K562 (cell line): ENCODE results near the gene COLQ. TPM values are rescaled to one million over a fixed set of nuclear protein-coding genes. Genes with fewer than 3 reads are reported as not detected.

ENCODE experiments used
- ATAC-seq: fragments of 200-7000 bp; cut with Tn5 transposase; 3 replicates; pipeline ENCODE4 v1.9.1; 2020; ENCODE audit warnings: moderate library complexity
- BruUV-seq: library from RNA; stranded (reverse); fragments of 400-500 nt; replicated peaks from 2 replicates; lab custom pipeline; 2021; lab: Mats Ljungman, UMichigan
- CTCF ChIA-PET: fragments of 300-600 bp; formaldehyde crosslinking; extraction: SDS; loops from one replicate; lab custom pipeline; 2021; ENCODE audit warnings: low intra/inter-chr PET ratio; lab: Yijun Ruan, JAX
- POLR2A ChIA-PET: fragments of 300-600, 350-650 bp; sonication (Branson Sonifier 250); formaldehyde crosslinking; extraction: SDS; loops from one replicate; lab custom pipeline; 2021; ENCODE audit warnings: antibody characterized with exemption, inconsistent platforms; lab: Yijun Ruan, JAX
- DNase-seq, 4 experiments: peaks; one replicate each; pipeline versions ENCODE4 v3.0.0 to v3.0.0-alpha.2; 2011 to 2018; ENCODE audit warnings: low spot score in 3 of 4, mixed read lengths in 3 of 4; ENCODE audit errors: extremely low read depth in 1 of 4
- FAIRE-seq: peaks from 2 replicates; lab custom pipeline; 2011; peaks lifted over from hg19 to GRCh38; lab: Jason Lieb, UNC
- H2AFZ ChIP-seq: 2 replicates; pipeline ENCODE4 v1.6.0; 2011; ENCODE audit warnings: low read depth, low read length, control low read depth, inconsistent platforms
- H3K27ac ChIP-seq: fragments of 200-600 bp; 3 replicates; pipeline ENCODE4 v1.8.0; 2011; ENCODE audit warnings: low read depth, mild to moderate bottlenecking, control low read depth, inconsistent platforms, low read length, moderate library complexity, mixed read lengths; ENCODE audit errors: extremely low read depth
- H3K27me3 ChIP-seq, 2 experiments: fragments of 300-600 bp in 1 of 2; 2 replicates in 1 of 2; 3 replicates in 1 of 2; pipeline versions ENCODE4 v1.6.0 to v1.8.0; 2011; ENCODE audit warnings: inconsistent platforms in 2 of 2, low read length in 2 of 2, mild to moderate bottlenecking in 1 of 2, mixed read lengths in 1 of 2, moderate library complexity in 1 of 2; ENCODE audit not compliant: control insufficient read depth in 2 of 2, insufficient read depth in 2 of 2
- H3K36me3 ChIP-seq: fragments of 300-600 bp; 3 replicates; pipeline ENCODE4 v1.8.0; 2011; ENCODE audit warnings: mild to moderate bottlenecking, low read length, inconsistent platforms; ENCODE audit not compliant: control insufficient read depth, insufficient read depth
- H3K4me1 ChIP-seq, 2 experiments: fragments of 200-600 bp in 1 of 2; replicated peaks in 1 of 2; 2 replicates in 1 of 2; 3 replicates in 1 of 2; pipeline versions ENCODE4 v1.5.1 to v1.8.0; 2011; ENCODE audit warnings: inconsistent platforms in 2 of 2, low read length in 2 of 2, mild to moderate bottlenecking in 1 of 2, mixed read lengths in 1 of 2, moderate library complexity in 1 of 2; ENCODE audit not compliant: control insufficient read depth in 2 of 2, insufficient read depth in 2 of 2
- H3K4me2 ChIP-seq: 2 replicates; pipeline ENCODE4 v1.6.1; 2011; ENCODE audit warnings: low read length, control low read depth, inconsistent platforms, mixed read lengths; ENCODE audit not compliant: insufficient read depth
- H3K4me3 ChIP-seq: fragments of 200-600 bp; sonication (generic), shearing (Covaris generic); 2 replicates; pipeline ENCODE4 v1.5.1; 2016; ENCODE audit warnings: control low read depth, inconsistent platforms
- H3K79me2 ChIP-seq: fragments of 200-600 bp; 3 replicates; pipeline ENCODE4 v1.8.0; 2011; ENCODE audit warnings: low read length, inconsistent platforms; ENCODE audit not compliant: control insufficient read depth, insufficient read depth
- H3K9ac ChIP-seq, 2 experiments: 2 replicates each; pipeline versions ENCODE4 v1.6.0 to v1.6.1; 2011; ENCODE audit warnings: low read depth in 2 of 2, low read length in 2 of 2, control low read depth in 1 of 2, inconsistent platforms in 1 of 2, mild to moderate bottlenecking in 1 of 2, mixed read lengths in 1 of 2; ENCODE audit not compliant: insufficient read depth in 1 of 2
- H3K9me1 ChIP-seq: one replicate; pipeline ENCODE4 v1.6.0; 2011; ENCODE audit warnings: inconsistent platforms, mild to moderate bottlenecking, low read length, moderate library complexity; ENCODE audit not compliant: control insufficient read depth, insufficient read depth
- H3K9me3 ChIP-seq: replicated peaks from 2 replicates; pipeline ENCODE4 v1.5.1; 2011; ENCODE audit warnings: low read depth, low read length, inconsistent platforms; ENCODE audit not compliant: control insufficient read depth, insufficient read depth
- H4K20me1 ChIP-seq: replicated peaks from 2 replicates; pipeline ENCODE4 v1.6.1; 2011; ENCODE audit warnings: low read length, inconsistent platforms, mixed read lengths; ENCODE audit not compliant: control insufficient read depth, insufficient read depth
- CREB3 ChIP-seq: fragments of 450-650 bp; conservative IDR thresholded peaks from 2 replicates; pipeline ENCODE4 v1.6.1; 2016; ENCODE audit warnings: missing genetic modification characterization, low read depth, mild to moderate bottlenecking, missing compliant biosample characterization, moderate library complexity
- CREM ChIP-seq: IDR thresholded peaks from 2 replicates; pipeline ENCODE4 v1.6.1; 2014; ENCODE audit warnings: antibody characterized with exemption, low read depth
- EGR1 ChIP-seq: fragments of 450-650 bp; conservative IDR thresholded peaks from 2 replicates; pipeline ENCODE4 v1.6.1; 2017; ENCODE audit warnings: mild to moderate bottlenecking
- KAT8 ChIP-seq: fragments of 450-650 bp; IDR thresholded peaks from 2 replicates; pipeline ENCODE4 v1.6.1; 2016; ENCODE audit warnings: low read depth, mild to moderate bottlenecking
- MYBL2 ChIP-seq, 2 experiments: fragments of 450-650 bp in 1 of 2; sonication (generic) in 1 of 2; formaldehyde crosslinking in 1 of 2; IDR thresholded peaks; 2 replicates each; pipeline versions ENCODE4 v1.6.1 to v1.8.1; 2017 to 2022; ENCODE audit warnings: borderline replicate concordance in 1 of 2, inconsistent platforms in 1 of 2, low read depth in 1 of 2, mild to moderate bottlenecking in 1 of 2, missing genetic modification reagents in 1 of 2, moderate library complexity in 1 of 2
- NFXL1 ChIP-seq: fragments of 450-650 bp; formaldehyde crosslinking; IDR thresholded peaks from 2 replicates; pipeline ENCODE4 v1.4.0; 2021; ENCODE audit warnings: mild to moderate bottlenecking
- NR1H2 ChIP-seq: sonication (generic); formaldehyde crosslinking; IDR thresholded peaks from 2 replicates; pipeline ENCODE4 v1.4.0; 2020; ENCODE audit warnings: mild to moderate bottlenecking, missing genetic modification reagents
- PCBP2 ChIP-seq: fragments of 200-400 bp; formaldehyde crosslinking; IDR thresholded peaks from 2 replicates; pipeline ENCODE4 v1.6.1; 2018; ENCODE audit warnings: low read length, low read depth, mild to moderate bottlenecking, moderate library complexity; ENCODE audit not compliant: poor library complexity, severe bottlenecking
- RAD21 ChIP-seq, 2 experiments: fragments of 250-450 bp in 1 of 2; fragments of 450-650 bp in 1 of 2; sonication (Bioruptor Pico) in 1 of 2; formaldehyde crosslinking in 1 of 2; IDR thresholded peaks in 1 of 2; conservative IDR thresholded peaks in 1 of 2; 2 replicates each; pipeline versions ENCODE4 v1.4.0 to v1.8.0; 2020 to 2022; ENCODE audit warnings: mild to moderate bottlenecking in 2 of 2, moderate library complexity in 1 of 2
- ZZZ3 ChIP-seq: fragments of 450-650 bp; IDR thresholded peaks from 2 replicates; pipeline ENCODE4 v1.6.1; 2016; ENCODE audit warnings: antibody characterized with exemption, mild to moderate bottlenecking, moderate library complexity
- WGBS: fragments of 100-300 bp; shearing (Covaris generic); methylation state at CpG from one replicate; pipeline ENCODE4 v1.1.6; 2016; ENCODE audit warnings: low coverage, mixed read lengths; ENCODE audit not compliant: insufficient coverage; ENCODE audit errors: missing lambda C conversion rate; 5-methylcytosine and 5-hydroxymethylcytosine counted together
- in situ Hi-C: fragments of 300-500 bp; cut with MboI; formaldehyde crosslinking; loops from 4 replicates; pipeline ENCODE4 v1.15.0; 2018; ENCODE audit warnings: inconsistent platforms, mixed read lengths
- intact Hi-C: fragments of 100-400 bp; cut with micrococcal nuclease; formaldehyde crosslinking; loops from 2 replicates; pipeline ENCODE4 v1.14.2; 2022
- polyA plus RNA-seq, 8 experiments: library from polyadenylated mRNA; depleted of rRNA in 4 of 8; stranded (reverse) in 5 of 8; unstranded in 3 of 8; fragments of >200 nt; fragmentation: Nextera tagmentation in 2 of 8; fragmentation: Illumina TruSeq in 1 of 8; extraction: Ambion mirVana in 2 of 8; extraction: Trizol in 1 of 8; gene quantifications; 2 replicates each; pipeline versions ENCODE4 v1.2.1 to v1.2.3, GENCODE V29; 2011 to 2014; ENCODE audit warnings: inconsistent platforms in 1 of 8, missing spikeins in 1 of 8
- total RNA-seq, 7 experiments: library from RNA; depleted of rRNA in 6 of 7; stranded (reverse); fragments of >200 nt in 6 of 7; fragmentation: Illumina TruSeq in 2 of 7; extraction: Trizol in 2 of 7; gene quantifications; 2 replicates each; pipeline versions ENCODE4 v1.2.1 to v1.2.3, GENCODE V29; 2011 to 2021; ENCODE audit warnings: low replicate concordance in 1 of 7
- TF ChIP-seq, protein P1 (sequence below), 2 experiments: fragments of 450-650 bp in 1 of 2; sonication (generic) in 1 of 2; formaldehyde crosslinking in 1 of 2; IDR thresholded peaks; 2 replicates each; pipeline versions ENCODE4 v1.7.1 to v1.9.0; 2016 to 2022; ENCODE audit warnings: inconsistent platforms in 1 of 2, mild to moderate bottlenecking in 1 of 2, missing genetic modification reagents in 1 of 2

Gene COLQ
- total and polyA plus RNA-seq, 9 of the 15 experiments (the other 6 are each of a cell fraction or from before 2014, with no cell fraction given), result 0.04 to 0.36 (median 0.27) TPM; not detected in 4

DNA sequence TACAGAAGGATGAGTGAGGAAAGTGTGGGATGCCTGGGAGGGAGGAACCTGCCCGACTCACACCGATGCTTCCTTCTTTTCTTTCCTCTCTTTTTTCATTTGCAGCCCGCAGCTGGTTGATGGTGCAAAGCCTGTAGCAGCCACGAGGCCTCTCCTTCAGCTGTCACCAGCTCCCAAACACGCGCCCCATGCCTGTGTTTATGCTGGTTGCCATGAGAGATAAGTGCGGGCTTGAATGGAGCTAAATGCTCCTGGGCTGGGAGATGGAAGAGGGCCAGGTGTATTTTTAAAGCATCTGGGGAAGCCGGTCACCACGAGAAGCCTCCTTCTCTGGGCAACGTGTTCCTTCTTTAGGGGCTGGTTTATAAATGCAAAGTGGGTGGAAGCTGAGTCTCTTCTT is 9.3 kb downstream of the COLQ start (continued):
- TF ChIP-seq CREB3 (tag) (no peak), RAD21 (CRISPR knock-in tag; conservative IDR thresholded peaks at IDR 0.05 in 1 of 2, IDR thresholded peaks at IDR 0.05 in 1 of 2) (no peak), PCBP2 (no peak), NFXL1 (no peak), CREM (no peak), ZZZ3 (no peak), NR1H2 (CRISPR knock-in tag) (no peak)

- no peaks in the 10 kb centered on the region for H4K20me1 ChIP-seq
- ChIA-PET CTCF (no interaction called here), POLR2A (interaction anchor here (1.1 kb wide), 1 partner anchor 11 kb away, joined by 3 read pairs; no protein-coding TSS in a partner anchor)
- H3K79me2 ChIP-seq, result no peaks in the 10 kb centered on the region
- H3K4me2 ChIP-seq, result no peak overlapping the region
- no peak for FAIRE-seq
- 0 out of 2 replicates have a peak, but pooled peaks cover 1% of the 10 kb centered on the region for H3K9me3 ChIP-seq
- no peak overlapping the region for H3K4me3 ChIP-seq
- in situ Hi-C loops, result no loop called here
- H3K27ac ChIP-seq, result no peak overlapping the region
- H3K9me1 ChIP-seq, result no peaks in the 10 kb centered on the region
- H3K27me3 ChIP-seq, result peaks cover 50 to 67% of the 10 kb centered on the region in 2 experiments
- H3K9ac ChIP-seq, result no peak overlapping the region
- no TSS peak for BruUV-seq
- H2AFZ ChIP-seq, result no peak overlapping the region
- H3K36me3 ChIP-seq, result no peaks in the 10 kb centered on the region
- DNase-seq, result no peak
- intact Hi-C loops, result no loop called here
- ATAC-seq, result no peak
- WGBS, result 4% methylated on average over 3 of the region's 3 CpGs
- no peaks in the 10 kb centered on the region for H3K4me1 ChIP-seq
- TF ChIP-seq MYBL2 (IDR thresholded peaks at IDR 0.05; ENCODE audit: low read depth), result no peak
- TF ChIP-seq MYBL2 (CRISPR knock-in tag; IDR thresholded peaks at IDR 0.05; ENCODE audit: borderline replicate concordance), result no peak
- TF ChIP-seq EGR1, result no peak
- TF ChIP-seq KAT8, result no peak
- TF ChIP-seq, protein P1, sequence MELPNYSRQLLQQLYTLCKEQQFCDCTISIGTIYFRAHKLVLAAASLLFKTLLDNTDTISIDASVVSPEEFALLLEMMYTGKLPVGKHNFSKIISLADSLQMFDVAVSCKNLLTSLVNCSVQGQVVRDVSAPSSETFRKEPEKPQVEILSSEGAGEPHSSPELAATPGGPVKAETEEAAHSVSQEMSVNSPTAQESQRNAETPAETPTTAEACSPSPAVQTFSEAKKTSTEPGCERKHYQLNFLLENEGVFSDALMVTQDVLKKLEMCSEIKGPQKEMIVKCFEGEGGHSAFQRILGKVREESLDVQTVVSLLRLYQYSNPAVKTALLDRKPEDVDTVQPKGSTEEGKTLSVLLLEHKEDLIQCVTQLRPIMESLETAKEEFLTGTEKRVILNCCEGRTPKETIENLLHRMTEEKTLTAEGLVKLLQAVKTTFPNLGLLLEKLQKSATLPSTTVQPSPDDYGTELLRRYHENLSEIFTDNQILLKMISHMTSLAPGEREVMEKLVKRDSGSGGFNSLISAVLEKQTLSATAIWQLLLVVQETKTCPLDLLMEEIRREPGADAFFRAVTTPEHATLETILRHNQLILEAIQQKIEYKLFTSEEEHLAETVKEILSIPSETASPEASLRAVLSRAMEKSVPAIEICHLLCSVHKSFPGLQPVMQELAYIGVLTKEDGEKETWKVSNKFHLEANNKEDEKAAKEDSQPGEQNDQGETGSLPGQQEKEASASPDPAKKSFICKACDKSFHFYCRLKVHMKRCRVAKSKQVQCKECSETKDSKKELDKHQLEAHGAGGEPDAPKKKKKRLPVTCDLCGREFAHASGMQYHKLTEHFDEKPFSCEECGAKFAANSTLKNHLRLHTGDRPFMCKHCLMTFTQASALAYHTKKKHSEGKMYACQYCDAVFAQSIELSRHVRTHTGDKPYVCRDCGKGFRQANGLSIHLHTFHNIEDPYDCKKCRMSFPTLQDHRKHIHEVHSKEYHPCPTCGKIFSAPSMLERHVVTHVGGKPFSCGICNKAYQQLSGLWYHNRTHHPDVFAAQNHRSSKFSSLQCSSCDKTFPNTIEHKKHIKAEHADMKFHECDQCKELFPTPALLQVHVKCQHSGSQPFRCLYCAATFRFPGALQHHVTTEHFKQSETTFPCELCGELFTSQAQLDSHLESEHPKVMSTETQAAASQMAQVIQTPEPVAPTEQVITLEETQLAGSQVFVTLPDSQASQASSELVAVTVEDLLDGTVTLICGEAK (IDR thresholded peaks at IDR 0.05), result no peak
- TF ChIP-seq, protein P1 (CRISPR knock-in tag; IDR thresholded peaks at IDR 0.05), result no peak
These were observed 10.3 kb downstream of the COLQ start for GRCh38 chr3:15511156-15511555.
